Measurements from ENCODE around the gene WFS1.

GRCh38 chr4:6226506-6226905 is 43.1 kb upstream of the WFS1 start:
- TF ChIP-seq POLR2A (IDR thresholded peaks at IDR 0.05) (no peak), CTCF (IDR thresholded peaks at IDR 0.05) (no peak), EP300 (IDR thresholded peaks at IDR 0.05) (no peak), POLR2AphosphoS5 (IDR thresholded peaks at IDR 0.05) (no peak)

All from suprapubic skin (tissue), 4 donors.